Measurements from ENCODE around the gene SERPINA5.

SERPINA5 gene

GRCh38 chr14:94625353-94625635 is 44.1 kb downstream of the SERPINA5 start:
- CTCF ChIA-PET, result no interaction called here
- TF ChIP-seq ARNT (IDR thresholded peaks at IDR 0.05) (no peak), NFRKB (IDR thresholded peaks at IDR 0.05) (no peak), FOXM1 (IDR thresholded peaks at IDR 0.05; ENCODE audit: borderline replicate concordance) (no peak), BHLHE40 (IDR thresholded peaks at IDR 0.05; ENCODE audit: borderline replicate concordance) (no peak), LEF1 (IDR thresholded peaks at IDR 0.05; ENCODE audit: borderline replicate concordance) (no peak), CTBP1 (IDR thresholded peaks at IDR 0.05; ENCODE audit: borderline replicate concordance) (no peak), HDGF (IDR thresholded peaks at IDR 0.05; ENCODE audit: borderline replicate concordance) (no peak), L3MBTL2 (conservative IDR thresholded peaks at IDR 0.05) (no peak), SUZ12 (IDR thresholded peaks at IDR 0.05) (no peak), SP1 (IDR thresholded peaks at IDR 0.05) (no peak), PKNOX1 (IDR thresholded peaks at IDR 0.05) (no peak), FOXK2 (IDR thresholded peaks at IDR 0.05) (no peak), ELF4 (IDR thresholded peaks at IDR 0.05) (no peak), TARDBP (IDR thresholded peaks at IDR 0.05) (no peak), ZNF384 (IDR thresholded peaks at IDR 0.05) (no peak), FOXA1 (IDR thresholded peaks at IDR 0.05) (no peak)
- no peak for DNase-seq (ENCODE audit: extremely low spot score)
- POLR2A ChIA-PET, result no interaction called here

GRCh38 chr14:94628578-94628977 is 47.4 kb downstream of the SERPINA5 start:
- POLR2A ChIA-PET, result no interaction called here
- TF ChIP-seq FOXK2 (IDR thresholded peaks at IDR 0.05) (no peak), ZNF384 (IDR thresholded peaks at IDR 0.05) (no peak), ELF4 (IDR thresholded peaks at IDR 0.05) (no peak), FOXM1 (IDR thresholded peaks at IDR 0.05; ENCODE audit: borderline replicate concordance) (no peak), ARNT (IDR thresholded peaks at IDR 0.05) (no peak), L3MBTL2 (conservative IDR thresholded peaks at IDR 0.05) (no peak), SUZ12 (IDR thresholded peaks at IDR 0.05) (no peak), PKNOX1 (IDR thresholded peaks at IDR 0.05) (no peak), HDGF (IDR thresholded peaks at IDR 0.05; ENCODE audit: borderline replicate concordance) (no peak), SP1 (IDR thresholded peaks at IDR 0.05) (no peak), BHLHE40 (IDR thresholded peaks at IDR 0.05; ENCODE audit: borderline replicate concordance) (no peak), LEF1 (IDR thresholded peaks at IDR 0.05; ENCODE audit: borderline replicate concordance) (no peak)
- no peak for DNase-seq (ENCODE audit: extremely low spot score)
- CTCF ChIA-PET, result no interaction called here

GRCh38 chr14:94630396-94630795 is 49.2 kb downstream of the SERPINA5 start:
- CTCF ChIA-PET, result no interaction called here
- POLR2A ChIA-PET, result no interaction called here
- no peak for TF ChIP-seq ARNT (IDR thresholded peaks at IDR 0.05)
- no peak for TF ChIP-seq BHLHE40 (IDR thresholded peaks at IDR 0.05; ENCODE audit: borderline replicate concordance)
- no peak for TF ChIP-seq LEF1 (IDR thresholded peaks at IDR 0.05; ENCODE audit: borderline replicate concordance)
- TF ChIP-seq L3MBTL2 (conservative IDR thresholded peaks at IDR 0.05), result no peak
- TF ChIP-seq ELF4 (IDR thresholded peaks at IDR 0.05), result no peak
- TF ChIP-seq SUZ12 (IDR thresholded peaks at IDR 0.05), result no peak
- TF ChIP-seq FOXA1 (IDR thresholded peaks at IDR 0.05), result no peak
- no peak for TF ChIP-seq CTBP1 (IDR thresholded peaks at IDR 0.05; ENCODE audit: borderline replicate concordance)
- no peak for TF ChIP-seq HDGF (IDR thresholded peaks at IDR 0.05; ENCODE audit: borderline replicate concordance)
- TF ChIP-seq TARDBP (IDR thresholded peaks at IDR 0.05), result no peak
- no peak for TF ChIP-seq ZNF384 (IDR thresholded peaks at IDR 0.05)
- TF ChIP-seq FOXK2 (IDR thresholded peaks at IDR 0.05), result no peak
- TF ChIP-seq NFRKB (IDR thresholded peaks at IDR 0.05), result no peak
- TF ChIP-seq SP1 (IDR thresholded peaks at IDR 0.05), result no peak
- TF ChIP-seq PKNOX1 (IDR thresholded peaks at IDR 0.05), result no peak
- TF ChIP-seq FOXM1 (IDR thresholded peaks at IDR 0.05; ENCODE audit: borderline replicate concordance), result no peak
- DNase-seq (ENCODE audit: extremely low spot score), result no peak

- DNase-seq (ENCODE audit: extremely low spot score), result no peak
- TF ChIP-seq FOXK2 (IDR thresholded peaks at IDR 0.05), result no peak
- TF ChIP-seq L3MBTL2 (conservative IDR thresholded peaks at IDR 0.05), result no peak
- no peak for TF ChIP-seq SUZ12 (IDR thresholded peaks at IDR 0.05)
- TF ChIP-seq TARDBP (IDR thresholded peaks at IDR 0.05), result no peak
- TF ChIP-seq CTBP1 (IDR thresholded peaks at IDR 0.05; ENCODE audit: borderline replicate concordance), result no peak
- POLR2A ChIA-PET, result no interaction called here
- CTCF ChIA-PET, result no interaction called here
Measured at GRCh38 chr14:94631050-94631449, 49.8 kb downstream of the SERPINA5 start.

GRCh38 chr14:94631536-94632304 is 50.5 kb downstream of the SERPINA5 start:
- POLR2A ChIA-PET, result no interaction called here
- no peak for DNase-seq (ENCODE audit: extremely low spot score)
- CTCF ChIA-PET, result no interaction called here
- TF ChIP-seq HDGF (IDR thresholded peaks at IDR 0.05; ENCODE audit: borderline replicate concordance) (no peak), ELF4 (IDR thresholded peaks at IDR 0.05) (no peak), BHLHE40 (IDR thresholded peaks at IDR 0.05; ENCODE audit: borderline replicate concordance) (no peak), LEF1 (IDR thresholded peaks at IDR 0.05; ENCODE audit: borderline replicate concordance) (no peak), FOXK2 (IDR thresholded peaks at IDR 0.05) (no peak), ARNT (IDR thresholded peaks at IDR 0.05) (no peak), SP1 (IDR thresholded peaks at IDR 0.05) (no peak), ZNF384 (IDR thresholded peaks at IDR 0.05) (no peak), FOXM1 (IDR thresholded peaks at IDR 0.05; ENCODE audit: borderline replicate concordance) (no peak), SUZ12 (IDR thresholded peaks at IDR 0.05) (no peak), NFRKB (IDR thresholded peaks at IDR 0.05) (no peak)

- no peak for DNase-seq (ENCODE audit: extremely low spot score)
- POLR2A ChIA-PET, result no interaction called here
- CTCF ChIA-PET, result no interaction called here
- TF ChIP-seq BHLHE40 (IDR thresholded peaks at IDR 0.05; ENCODE audit: borderline replicate concordance) (no peak), LEF1 (IDR thresholded peaks at IDR 0.05; ENCODE audit: borderline replicate concordance) (no peak), FOXK2 (IDR thresholded peaks at IDR 0.05) (no peak), ELF4 (IDR thresholded peaks at IDR 0.05) (no peak), ARNT (IDR thresholded peaks at IDR 0.05) (no peak), SUZ12 (IDR thresholded peaks at IDR 0.05) (no peak), ZNF384 (IDR thresholded peaks at IDR 0.05) (no peak), NFRKB (IDR thresholded peaks at IDR 0.05) (no peak), HDGF (IDR thresholded peaks at IDR 0.05; ENCODE audit: borderline replicate concordance) (no peak)
Measured at GRCh38 chr14:94632305-94632590, 51.0 kb downstream of the SERPINA5 start.

All from HEK293T (cell line).